ENCODE measurements around the gene FBXO40. TPM values are rescaled to one million over a fixed set of nuclear protein-coding genes. Genes with fewer than 3 reads are reported as not detected.

The FBXO40 gene
- total and polyA plus RNA-seq, 4 donors = 0.05 to 0.08 TPM; not detected in 2

GRCh38 chr3:121552797-121553196 is 40.4 kb upstream of the FBXO40 start (continued):
- TF ChIP-seq CTCF (IDR thresholded peaks at IDR 0.05; ENCODE audit: low read depth, low read length, missing input control) = no peak
- no peak for TF ChIP-seq HNF4G (IDR thresholded peaks at IDR 0.05)
- no peak for TF ChIP-seq FOXA2 (IDR thresholded peaks at IDR 0.05)
- no peak for TF ChIP-seq ZBTB33 (IDR thresholded peaks at IDR 0.05)

GRCh38 chr3:121557426-121557934 is 35.7 kb upstream of the FBXO40 start:
- Histone ChIP-seq H3K9ac (ENCODE audit: low read depth in 1 of 2, low read length in 2 of 2) (no peak overlapping the region), H3K4me3 (ENCODE audit: low read depth in 1 of 3, low read length in 3 of 3) (no peak overlapping the region), H3K36me3 (ENCODE audit: control insufficient read depth in 4 of 4, insufficient read depth in 3 of 4, low read depth in 1 of 4, low read length in 3 of 4) (no peaks in the 10 kb centered on the region), H3K27ac (ENCODE audit: low read depth in 1 of 2, low read length in 2 of 2) (no peak overlapping the region), H3K27me3 (ENCODE audit: control insufficient read depth in 4 of 4, insufficient read depth in 4 of 4, low read length in 3 of 4) (no peaks in the 10 kb centered on the region), H3K9me3 (ENCODE audit: control insufficient read depth in 4 of 4, low read length in 3 of 4) (no peaks in the 10 kb centered on the region), H3K4me1 (ENCODE audit: control insufficient read depth in 4 of 4, insufficient read depth in 4 of 4, low read length in 3 of 4) (no peaks in the 10 kb centered on the region)
- DNase-seq (ENCODE audit: low spot score) = no peak
- TF ChIP-seq TAF1 (conservative IDR thresholded peaks at IDR 0.05) (no peak), FOXA2 (IDR thresholded peaks at IDR 0.05) (no peak), FOXA1 (IDR thresholded peaks at IDR 0.05) (no peak), ZBTB33 (IDR thresholded peaks at IDR 0.05) (no peak), EGR1 (IDR thresholded peaks at IDR 0.05; ENCODE audit: low read depth in 2 of 2) (no peak), RAD21 (IDR thresholded peaks at IDR 0.05) (no peak), JUND (IDR thresholded peaks at IDR 0.05) (no peak), MAX (IDR thresholded peaks at IDR 0.05) (no peak), REST (IDR thresholded peaks at IDR 0.05) (no peak), HNF4A (conservative IDR thresholded peaks at IDR 0.05) (no peak)
- 95% methylated on average over 5 of the region's 5 CpGs for WGBS
